GM10266 (cell line): Measurements from ENCODE around the gene EIF4H.

Experiments used
- DNase-seq: peaks from one replicate; pipeline ENCODE4 v3.0.0; 2012; ENCODE audit errors: extremely low spot score
- CTCF ChIP-seq: IDR thresholded peaks from 2 replicates; pipeline ENCODE4 v1.5.1; 2012; ENCODE audit warnings: mild to moderate bottlenecking, low read depth; ENCODE audit not compliant: control insufficient read depth, insufficient read depth; ENCODE audit errors: missing control alignments

The EIF4H gene

DNA sequence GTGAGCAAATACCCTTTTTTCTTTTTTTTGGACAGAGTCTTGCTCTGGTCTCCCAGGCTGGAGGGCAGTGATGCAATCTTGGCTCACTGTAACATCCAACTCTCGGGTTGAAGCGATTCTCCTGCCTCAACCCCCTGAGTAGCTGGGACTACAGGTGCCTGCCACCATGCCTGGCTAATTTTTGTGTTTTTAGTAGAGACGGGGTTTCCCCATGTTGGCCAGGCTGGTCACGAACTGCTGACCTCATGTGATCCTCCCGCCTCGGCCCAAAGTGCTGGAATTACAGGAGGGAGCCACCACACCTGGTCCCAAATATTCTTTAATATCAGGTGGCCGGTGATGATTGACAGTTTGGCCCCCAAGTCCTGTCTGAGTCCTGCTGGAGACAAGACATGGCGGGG, 42.2 kb downstream of the EIF4H start:
- no peak for TF ChIP-seq CTCF
- no peak for DNase-seq

DNA sequence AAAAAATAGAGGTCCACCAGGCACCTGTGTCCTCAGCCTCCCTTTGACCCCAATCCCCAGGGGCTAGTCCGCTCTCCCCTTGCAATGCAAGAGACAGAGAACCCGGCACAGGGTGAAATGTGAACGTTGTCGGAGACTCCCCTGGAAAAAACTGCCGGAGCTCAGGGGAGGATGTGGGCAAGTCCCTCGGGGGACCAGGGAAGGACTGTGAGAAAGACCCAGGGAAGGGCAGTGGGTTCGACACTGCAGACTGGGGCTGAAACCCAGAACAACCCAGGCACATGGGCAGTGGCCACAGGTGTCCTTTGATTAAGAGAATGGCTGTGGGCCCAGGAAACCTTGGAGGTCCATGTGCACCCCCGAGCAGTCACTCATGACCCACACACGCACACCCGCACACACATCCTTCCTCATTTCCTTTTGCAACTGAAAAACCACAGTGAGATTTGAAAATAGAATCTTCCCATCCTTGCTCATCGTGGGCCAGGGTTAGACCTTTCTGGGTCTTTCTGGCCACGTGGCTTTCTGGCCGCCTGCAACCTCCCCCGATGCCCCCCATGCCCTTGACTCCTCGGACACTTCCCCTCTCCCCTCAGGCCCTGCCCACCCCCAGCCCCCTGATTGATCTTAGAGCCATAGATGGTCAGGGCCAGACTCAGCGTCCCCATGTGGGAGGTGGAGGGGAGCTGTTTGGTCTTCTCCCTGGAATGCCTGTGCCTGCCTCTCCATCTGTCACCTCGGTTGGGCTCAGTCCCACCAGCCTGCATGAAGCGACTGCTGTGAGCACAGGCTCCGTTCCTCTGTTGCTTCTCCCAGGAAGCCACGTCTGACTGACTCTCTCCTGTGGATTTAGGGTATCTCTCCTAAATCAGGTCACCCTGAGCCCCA, 43.5 kb downstream of the EIF4H start:
- TF ChIP-seq CTCF = no peak
- peak; percentile 65 for DNase-seq

DNA sequence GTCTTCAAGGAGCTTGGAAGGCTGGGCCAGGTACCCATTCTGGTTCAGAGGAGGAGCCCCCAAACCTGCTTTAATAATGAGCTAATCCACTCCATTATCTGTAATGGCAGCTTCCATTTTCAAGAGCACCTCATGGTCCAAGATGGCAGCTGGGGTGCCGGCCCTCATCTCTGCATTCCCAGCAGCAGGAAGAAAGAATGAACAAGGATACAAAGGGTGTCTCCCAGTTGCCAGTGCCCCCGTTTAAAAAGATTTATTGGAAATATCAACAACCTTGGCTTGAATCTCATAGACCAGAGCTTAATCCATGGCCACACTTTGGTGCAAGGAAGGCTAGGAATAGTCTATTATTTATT, 44.2 kb downstream of the EIF4H start:
- no peak for DNase-seq
- no peak for TF ChIP-seq CTCF

DNA sequence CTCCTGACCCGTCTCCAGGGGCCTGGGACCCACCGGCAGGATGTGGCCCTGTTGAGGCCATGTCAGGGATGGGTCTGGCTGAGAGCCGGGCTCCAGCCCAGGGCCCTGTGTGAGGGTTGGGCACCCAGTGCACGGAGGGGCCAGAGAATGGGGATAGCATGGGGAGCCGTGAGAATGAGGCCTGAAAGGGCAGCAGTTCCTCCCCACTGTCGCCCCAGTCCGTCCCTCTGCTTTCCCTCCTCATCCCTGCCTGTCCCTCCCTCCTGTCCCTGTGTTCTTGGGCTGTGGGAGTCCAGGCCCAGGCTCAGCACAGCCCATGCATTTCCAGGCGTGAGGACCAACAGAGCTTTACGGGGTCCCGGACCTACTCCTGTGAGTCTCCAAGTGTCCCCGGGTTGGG, 45.3 kb downstream of the EIF4H start:
- TF ChIP-seq CTCF = no peak
- DNase-seq = no peak

- no peak for TF ChIP-seq CTCF
- no peak for DNase-seq
Observed at GRCh38 chr7:74220229-74220628, 46.1 kb downstream of the EIF4H start.

GRCh38 chr7:74221713-74222112, 47.6 kb downstream of the EIF4H start:
- no peak for TF ChIP-seq CTCF
- no peak for DNase-seq

DNA sequence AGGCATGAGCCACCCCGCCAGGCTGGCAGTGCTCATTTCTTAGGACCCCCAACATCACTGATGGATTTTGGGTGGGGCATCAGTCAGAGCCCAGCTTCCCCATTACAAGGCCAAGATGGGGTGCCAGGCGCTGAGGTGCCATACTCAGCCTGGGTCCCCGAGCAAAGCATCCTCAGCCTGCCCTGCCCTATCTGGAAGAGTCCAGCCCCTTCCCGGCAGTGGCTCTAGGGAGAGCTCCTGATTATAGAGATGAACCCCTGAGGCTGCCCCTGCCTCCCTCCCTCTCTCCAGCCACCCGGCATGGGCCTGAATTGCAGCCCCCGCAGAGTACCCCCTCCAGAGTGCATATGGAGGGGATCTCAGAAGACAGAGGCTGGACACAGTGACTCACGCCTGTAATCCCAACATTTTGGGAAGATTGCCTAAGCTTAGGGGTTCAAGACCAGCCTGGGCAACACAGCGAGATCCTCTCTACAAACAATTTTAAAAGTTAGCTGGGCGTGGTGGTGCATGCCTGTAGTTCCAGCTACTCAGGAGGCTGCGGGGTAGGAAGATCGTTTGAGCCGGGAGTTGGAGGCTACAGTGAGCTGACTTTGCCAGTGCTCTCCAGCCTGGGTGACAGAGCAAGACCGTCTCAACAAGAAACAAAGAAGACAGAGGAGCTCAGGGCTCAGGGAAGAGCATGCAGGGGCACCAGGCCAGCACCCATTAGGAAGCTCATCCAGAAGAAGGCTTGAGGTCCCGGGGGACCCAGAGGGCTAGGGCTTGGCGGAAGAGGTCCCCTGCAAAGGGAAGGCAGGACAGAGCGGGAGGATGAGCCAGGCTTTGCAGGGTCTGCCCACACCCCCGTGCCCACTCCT, 48.9 kb downstream of the EIF4H start:
- DNase-seq = no peak
- TF ChIP-seq CTCF = no peak
